WTC11 (cell line): ENCODE data around the gene UMODL1. TPM values are rescaled to one million over a fixed set of nuclear protein-coding genes. Genes with fewer than 3 reads are reported as not detected.

Experiments
- ATAC-seq: fragments of 200-7000 bp; cut with Tn5 transposase; 2 replicates; pipeline ENCODE4 v1.10.0; 2021; ENCODE audit warnings: mild to moderate bottlenecking, moderate library complexity
- CTCF ChIA-PET: fragments of 300-600 bp; sonication (Branson Sonifier 250); formaldehyde crosslinking; loops from one replicate; lab custom pipeline; 2021; ENCODE audit warnings: antibody characterized with exemption; lab: Charles Lee
- POLR2A ChIA-PET: fragments of 350-600 bp; sonication (Branson Sonifier 250); formaldehyde crosslinking; loops from one replicate; lab custom pipeline; 2021; ENCODE audit warnings: antibody characterized with exemption; lab: Charles Lee
- DNase-seq: peaks from one replicate; pipeline ENCODE4 v3.0.0; 2021; ENCODE audit warnings: low spot score
- H3K27ac Mint-ChIP-seq: 2 replicates; pipeline ENCODE4 v1.8.0; 2021; ENCODE audit warnings: mixed read lengths
- H3K27me3 Mint-ChIP-seq: 2 replicates; pipeline ENCODE4 v1.8.0; 2021; ENCODE audit warnings: low read depth, mild to moderate bottlenecking, moderate library complexity, mixed read lengths
- H3K36me3 Mint-ChIP-seq: 2 replicates; pipeline ENCODE4 v1.8.0; 2021; ENCODE audit warnings: mixed read lengths
- H3K4me1 Mint-ChIP-seq: 2 replicates; pipeline ENCODE4 v1.8.0; 2022; ENCODE audit warnings: mixed read lengths
- H3K4me3 Mint-ChIP-seq: 2 replicates; pipeline ENCODE4 v1.8.0; 2021; ENCODE audit warnings: mild to moderate bottlenecking, moderate library complexity, mixed read lengths
- H3K9me3 Mint-ChIP-seq: 2 replicates; pipeline ENCODE4 v1.8.0; 2021; ENCODE audit warnings: mixed read lengths
- CBFB ChIP-seq: sonication (generic); formaldehyde crosslinking; IDR thresholded peaks from 2 replicates; pipeline ENCODE4 v1.8.1; 2022; ENCODE audit warnings: mild to moderate bottlenecking, low read depth, missing genetic modification reagents
- CREM ChIP-seq: sonication (generic); formaldehyde crosslinking; IDR thresholded peaks from 2 replicates; pipeline ENCODE4 v1.8.1; 2022; ENCODE audit warnings: mild to moderate bottlenecking, missing genetic modification reagents, moderate library complexity
- KAT7 ChIP-seq: sonication (generic); formaldehyde crosslinking; IDR thresholded peaks from 2 replicates; pipeline ENCODE4 v1.8.1; 2023; ENCODE audit warnings: missing genetic modification reagents, mild to moderate bottlenecking, borderline replicate concordance
- RELA ChIP-seq: sonication (generic); formaldehyde crosslinking; IDR thresholded peaks from 2 replicates; pipeline ENCODE4 v1.8.1; 2022; ENCODE audit warnings: missing genetic modification reagents, mild to moderate bottlenecking, borderline replicate concordance
- SMAD3 ChIP-seq: sonication (generic); formaldehyde crosslinking; IDR thresholded peaks from 2 replicates; pipeline ENCODE4 v1.8.0; 2022; ENCODE audit warnings: missing genetic modification reagents, mild to moderate bottlenecking, borderline replicate concordance
- SP1 ChIP-seq: sonication (generic); formaldehyde crosslinking; conservative IDR thresholded peaks from 2 replicates; pipeline ENCODE4 v1.8.1; 2022; ENCODE audit warnings: missing genetic modification reagents
- ZNF263 ChIP-seq: sonication (generic); formaldehyde crosslinking; IDR thresholded peaks from 2 replicates; pipeline ENCODE4 v1.8.1; 2022; ENCODE audit warnings: low read depth, mild to moderate bottlenecking, moderate library complexity, missing genetic modification reagents
- total RNA-seq: library from RNA; stranded (reverse); gene quantifications from 3 replicates; pipeline ENCODE4 v1.2.3, GENCODE V29; 2021
- TF ChIP-seq, protein P1 (sequence below): sonication (generic); formaldehyde crosslinking; IDR thresholded peaks from 2 replicates; pipeline ENCODE4 v1.8.0; 2023; ENCODE audit warnings: missing genetic modification reagents, mild to moderate bottlenecking, borderline replicate concordance
- TF ChIP-seq, protein P2 (sequence below): sonication (generic); formaldehyde crosslinking; IDR thresholded peaks from 2 replicates; pipeline ENCODE4 v1.8.1; 2023; ENCODE audit warnings: mild to moderate bottlenecking, missing genetic modification reagents, moderate library complexity
- TF ChIP-seq, protein P3 (sequence below): sonication (generic); formaldehyde crosslinking; IDR thresholded peaks from 2 replicates; pipeline ENCODE4 v1.8.0; 2022; ENCODE audit warnings: mild to moderate bottlenecking, missing genetic modification reagents
- TF ChIP-seq, protein P4 (sequence below): fragments of 250-450 bp; sonication (Bioruptor Pico); IDR thresholded peaks from 2 replicates; pipeline ENCODE4 v1.9.0; 2021; ENCODE audit warnings: mild to moderate bottlenecking

UMODL1 gene
- total RNA-seq, 1 experiment from 2014 or later: not detected

DNA sequence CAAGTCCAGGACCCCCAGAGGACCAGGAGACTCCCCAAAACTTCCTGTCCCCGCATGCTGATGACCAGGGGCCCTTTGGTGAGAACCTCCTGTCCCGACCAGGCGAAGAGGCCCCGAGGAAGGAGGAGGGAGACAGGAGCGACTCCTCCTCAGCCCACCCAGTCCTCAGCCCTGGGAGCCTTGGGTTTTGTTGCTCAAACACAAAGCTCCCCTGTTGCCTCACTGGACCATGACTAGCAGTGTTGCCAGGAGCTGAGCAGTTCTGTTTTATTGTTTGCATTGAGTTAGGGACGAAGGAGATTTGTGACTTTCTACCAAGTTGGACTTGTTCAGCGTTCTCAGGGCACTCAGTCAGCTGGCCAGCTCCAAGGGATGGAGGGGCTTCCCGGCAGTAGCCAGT, 10.0 kb downstream of the UMODL1 start (continued):
- TF ChIP-seq RELA (CRISPR knock-in tag): no peak
- TF ChIP-seq, protein P1, sequence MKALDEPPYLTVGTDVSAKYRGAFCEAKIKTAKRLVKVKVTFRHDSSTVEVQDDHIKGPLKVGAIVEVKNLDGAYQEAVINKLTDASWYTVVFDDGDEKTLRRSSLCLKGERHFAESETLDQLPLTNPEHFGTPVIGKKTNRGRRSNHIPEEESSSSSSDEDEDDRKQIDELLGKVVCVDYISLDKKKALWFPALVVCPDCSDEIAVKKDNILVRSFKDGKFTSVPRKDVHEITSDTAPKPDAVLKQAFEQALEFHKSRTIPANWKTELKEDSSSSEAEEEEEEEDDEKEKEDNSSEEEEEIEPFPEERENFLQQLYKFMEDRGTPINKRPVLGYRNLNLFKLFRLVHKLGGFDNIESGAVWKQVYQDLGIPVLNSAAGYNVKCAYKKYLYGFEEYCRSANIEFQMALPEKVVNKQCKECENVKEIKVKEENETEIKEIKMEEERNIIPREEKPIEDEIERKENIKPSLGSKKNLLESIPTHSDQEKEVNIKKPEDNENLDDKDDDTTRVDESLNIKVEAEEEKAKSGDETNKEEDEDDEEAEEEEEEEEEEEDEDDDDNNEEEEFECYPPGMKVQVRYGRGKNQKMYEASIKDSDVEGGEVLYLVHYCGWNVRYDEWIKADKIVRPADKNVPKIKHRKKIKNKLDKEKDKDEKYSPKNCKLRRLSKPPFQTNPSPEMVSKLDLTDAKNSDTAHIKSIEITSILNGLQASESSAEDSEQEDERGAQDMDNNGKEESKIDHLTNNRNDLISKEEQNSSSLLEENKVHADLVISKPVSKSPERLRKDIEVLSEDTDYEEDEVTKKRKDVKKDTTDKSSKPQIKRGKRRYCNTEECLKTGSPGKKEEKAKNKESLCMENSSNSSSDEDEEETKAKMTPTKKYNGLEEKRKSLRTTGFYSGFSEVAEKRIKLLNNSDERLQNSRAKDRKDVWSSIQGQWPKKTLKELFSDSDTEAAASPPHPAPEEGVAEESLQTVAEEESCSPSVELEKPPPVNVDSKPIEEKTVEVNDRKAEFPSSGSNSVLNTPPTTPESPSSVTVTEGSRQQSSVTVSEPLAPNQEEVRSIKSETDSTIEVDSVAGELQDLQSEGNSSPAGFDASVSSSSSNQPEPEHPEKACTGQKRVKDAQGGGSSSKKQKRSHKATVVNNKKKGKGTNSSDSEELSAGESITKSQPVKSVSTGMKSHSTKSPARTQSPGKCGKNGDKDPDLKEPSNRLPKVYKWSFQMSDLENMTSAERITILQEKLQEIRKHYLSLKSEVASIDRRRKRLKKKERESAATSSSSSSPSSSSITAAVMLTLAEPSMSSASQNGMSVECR (CRISPR knock-in tag): no peak
- no peak for TF ChIP-seq CREM

DNA sequence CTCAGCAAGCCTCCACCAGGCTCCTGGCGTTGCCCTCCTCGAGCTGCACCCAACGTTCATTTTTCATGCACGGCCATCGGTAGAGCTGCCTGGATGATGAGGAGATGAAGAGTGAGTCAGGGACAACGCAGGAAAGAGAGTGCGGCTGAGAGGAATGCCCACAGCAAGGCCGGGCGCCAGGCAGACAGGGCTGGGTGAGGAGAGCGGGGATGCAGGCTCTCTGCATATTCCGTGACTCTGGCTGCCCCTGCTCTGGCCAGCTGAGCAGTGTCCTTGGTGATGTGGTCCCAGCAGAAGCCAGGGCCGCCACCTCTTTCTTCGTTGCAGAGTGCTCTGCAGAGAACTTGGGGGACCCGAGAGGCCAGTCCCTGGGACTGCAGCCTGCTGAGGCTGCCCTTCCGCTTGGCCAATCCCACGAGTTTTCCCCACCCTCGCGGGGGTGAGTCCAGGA, 10.8 kb downstream of the UMODL1 start:
- no peaks in the 10 kb centered on the region for H3K9me3 Mint-ChIP-seq
- no peak overlapping the region for H3K27ac Mint-ChIP-seq
- CTCF ChIA-PET: interaction anchor here (0.9 to 3.1 kb wide), 2 partner anchors 35 to 186 kb away, joined by 4 to 8 read pairs; no protein-coding TSS in a partner anchor
- H3K27me3 Mint-ChIP-seq: no peaks in the 10 kb centered on the region
- peak; percentile 28; the same call in 1 of the 2 replicates for ATAC-seq
- H3K4me3 Mint-ChIP-seq: no peak overlapping the region
- no peaks in the 10 kb centered on the region for H3K36me3 Mint-ChIP-seq
- DNase-seq: no peak
- POLR2A ChIA-PET: no interaction called here
- no peaks in the 10 kb centered on the region for H3K4me1 Mint-ChIP-seq
- TF ChIP-seq, protein P2, sequence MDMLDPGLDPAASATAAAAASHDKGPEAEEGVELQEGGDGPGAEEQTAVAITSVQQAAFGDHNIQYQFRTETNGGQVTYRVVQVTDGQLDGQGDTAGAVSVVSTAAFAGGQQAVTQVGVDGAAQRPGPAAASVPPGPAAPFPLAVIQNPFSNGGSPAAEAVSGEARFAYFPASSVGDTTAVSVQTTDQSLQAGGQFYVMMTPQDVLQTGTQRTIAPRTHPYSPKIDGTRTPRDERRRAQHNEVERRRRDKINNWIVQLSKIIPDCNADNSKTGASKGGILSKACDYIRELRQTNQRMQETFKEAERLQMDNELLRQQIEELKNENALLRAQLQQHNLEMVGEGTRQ: no peak
- TF ChIP-seq, protein P3, sequence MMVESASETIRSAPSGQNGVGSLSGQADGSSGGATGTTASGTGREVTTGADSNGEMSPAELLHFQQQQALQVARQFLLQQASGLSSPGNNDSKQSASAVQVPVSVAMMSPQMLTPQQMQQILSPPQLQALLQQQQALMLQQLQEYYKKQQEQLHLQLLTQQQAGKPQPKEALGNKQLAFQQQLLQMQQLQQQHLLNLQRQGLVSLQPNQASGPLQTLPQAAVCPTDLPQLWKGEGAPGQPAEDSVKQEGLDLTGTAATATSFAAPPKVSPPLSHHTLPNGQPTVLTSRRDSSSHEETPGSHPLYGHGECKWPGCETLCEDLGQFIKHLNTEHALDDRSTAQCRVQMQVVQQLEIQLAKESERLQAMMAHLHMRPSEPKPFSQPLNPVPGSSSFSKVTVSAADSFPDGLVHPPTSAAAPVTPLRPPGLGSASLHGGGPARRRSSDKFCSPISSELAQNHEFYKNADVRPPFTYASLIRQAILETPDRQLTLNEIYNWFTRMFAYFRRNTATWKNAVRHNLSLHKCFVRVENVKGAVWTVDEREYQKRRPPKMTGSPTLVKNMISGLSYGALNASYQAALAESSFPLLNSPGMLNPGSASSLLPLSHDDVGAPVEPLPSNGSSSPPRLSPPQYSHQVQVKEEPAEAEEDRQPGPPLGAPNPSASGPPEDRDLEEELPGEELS: no peak
- TF ChIP-seq CBFB (CRISPR knock-in tag) (no peak), ZNF263 (CRISPR knock-in tag) (no peak)
- TF ChIP-seq, protein P1 (CRISPR knock-in tag): no peak

DNA sequence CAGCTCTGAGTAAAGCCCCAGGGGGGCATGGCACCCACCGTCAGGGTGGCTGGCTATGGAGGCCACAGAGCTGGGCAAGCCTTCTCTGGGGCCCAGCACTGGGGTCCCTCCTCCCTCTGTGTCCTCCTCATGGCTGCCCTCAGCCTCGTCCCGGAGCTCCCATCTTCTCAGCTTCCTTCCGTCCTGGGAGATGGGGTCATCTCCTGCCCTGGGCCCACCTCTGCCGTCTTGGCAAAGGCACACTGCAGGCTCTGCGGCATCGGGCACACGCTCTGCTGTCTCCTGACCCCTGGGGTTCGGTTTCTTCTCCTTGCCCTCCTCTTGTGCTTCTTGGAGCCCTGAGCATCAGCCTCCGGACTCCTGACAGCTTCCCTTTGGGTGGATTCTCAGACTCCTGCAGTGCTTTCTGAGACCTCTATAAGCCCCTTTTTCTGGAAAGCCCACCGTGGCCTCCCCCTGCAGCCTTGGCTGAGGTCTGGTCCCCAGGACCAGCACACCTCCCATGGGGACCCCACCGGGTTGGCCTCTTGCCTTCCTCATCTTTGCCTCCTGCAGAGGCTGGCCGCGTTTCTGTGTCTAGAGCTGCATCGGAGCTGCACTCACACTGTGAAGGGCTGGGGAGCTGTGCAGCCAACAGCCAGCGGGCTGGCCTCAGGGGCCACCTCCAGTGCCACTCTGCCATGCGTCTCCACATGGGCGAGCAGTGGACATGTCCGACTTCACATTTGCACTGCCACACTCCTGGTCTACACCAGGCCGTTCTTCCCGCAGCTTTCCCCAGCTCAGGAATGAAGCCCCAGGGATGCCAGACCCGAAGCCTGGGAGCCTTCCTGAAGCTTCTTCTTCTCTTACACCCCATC, 11.6 kb downstream of the UMODL1 start:
- Mint-ChIP-seq H3K4me3 (no peak overlapping the region), H3K27me3 (no peaks in the 10 kb centered on the region), H3K9me3 (no peaks in the 10 kb centered on the region), H3K36me3 (no peaks in the 10 kb centered on the region), H3K4me1 (no peaks in the 10 kb centered on the region), H3K27ac (no peak overlapping the region)
- ChIA-PET CTCF (interaction anchor here (0.9 to 3.1 kb wide), 2 partner anchors 35 to 187 kb away, joined by 4 to 8 read pairs; no protein-coding TSS in a partner anchor), POLR2A (no interaction called here)
- DNase-seq (no peak), ATAC-seq (no peak)
- TF ChIP-seq SMAD3 (CRISPR knock-in tag): no peak
- TF ChIP-seq, protein P4, sequence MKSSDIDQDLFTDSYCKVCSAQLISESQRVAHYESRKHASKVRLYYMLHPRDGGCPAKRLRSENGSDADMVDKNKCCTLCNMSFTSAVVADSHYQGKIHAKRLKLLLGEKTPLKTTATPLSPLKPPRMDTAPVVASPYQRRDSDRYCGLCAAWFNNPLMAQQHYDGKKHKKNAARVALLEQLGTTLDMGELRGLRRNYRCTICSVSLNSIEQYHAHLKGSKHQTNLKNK (CRISPR knock-in tag): no peak
- TF ChIP-seq KAT7 (CRISPR knock-in tag): no peak
- no peak for TF ChIP-seq SP1 (CRISPR knock-in tag)
